Activated CD8-positive, alpha-beta memory T cell treated with anti-CD3 and anti-CD28 coated beads, Interleukin-2, amount 50 U/mL, for 48 hours (primary cell): ENCODE measurements around the gene PRKG1.
"Not testable (repeated sequence)": the region's sequence is repeated elsewhere in the genome, so short reads cannot be mapped to it uniquely, and the experiment has no call there.

ENCODE experiments used
- DNase-seq: peaks from one replicate; pipeline ENCODE4 v3.0.0-alpha.2; 2020

Gene PRKG1

DNA sequence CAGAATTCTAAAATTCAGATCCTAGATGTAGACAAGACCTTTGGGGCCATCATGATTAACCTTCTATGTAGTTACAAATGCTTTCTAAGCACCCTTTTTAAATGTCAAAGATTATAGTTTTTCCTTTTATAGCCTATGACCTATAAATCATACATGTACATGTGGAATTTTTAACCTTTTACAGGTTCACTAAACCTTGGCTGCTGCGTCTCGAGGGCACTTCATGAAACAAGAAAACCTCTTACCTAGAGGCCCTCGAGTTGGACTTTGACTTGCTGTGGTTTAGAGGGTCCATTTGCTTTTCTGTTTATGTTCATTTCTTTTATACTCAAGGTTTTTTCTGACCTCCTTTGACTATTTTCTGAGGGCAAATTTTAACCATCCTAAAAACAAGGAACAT is 323.0 kb downstream of the PRKG1 start:
- DNase-seq: no peak

GRCh38 chr10:51397695-51398094 is 323.4 kb downstream of the PRKG1 start:
- DNase-seq: no peak

GRCh38 chr10:51399840-51400239 is 325.6 kb downstream of the PRKG1 start:
- DNase-seq: no peak

GRCh38 chr10:51400392-51401096 is 326.3 kb downstream of the PRKG1 start:
- DNase-seq: no peak

DNA sequence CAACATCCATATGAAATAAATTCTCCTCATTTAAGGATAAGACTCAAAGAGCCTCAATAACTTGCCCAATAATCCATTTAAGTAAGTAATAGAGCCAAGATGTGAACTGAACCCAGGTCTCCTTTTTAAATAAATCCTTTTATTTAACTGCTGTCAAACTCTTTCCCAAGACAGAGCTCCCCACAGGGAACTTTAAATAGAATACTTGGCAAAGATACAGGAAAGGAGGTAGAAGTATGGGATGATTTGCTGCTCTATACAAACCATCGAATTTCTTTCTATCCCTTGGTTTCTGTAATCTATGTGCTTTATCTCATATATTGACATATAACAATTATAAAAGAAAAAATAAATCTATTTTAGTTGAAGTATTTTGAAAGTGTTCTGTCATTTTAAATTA is 329.2 kb downstream of the PRKG1 start:
- no peak for DNase-seq

DNA sequence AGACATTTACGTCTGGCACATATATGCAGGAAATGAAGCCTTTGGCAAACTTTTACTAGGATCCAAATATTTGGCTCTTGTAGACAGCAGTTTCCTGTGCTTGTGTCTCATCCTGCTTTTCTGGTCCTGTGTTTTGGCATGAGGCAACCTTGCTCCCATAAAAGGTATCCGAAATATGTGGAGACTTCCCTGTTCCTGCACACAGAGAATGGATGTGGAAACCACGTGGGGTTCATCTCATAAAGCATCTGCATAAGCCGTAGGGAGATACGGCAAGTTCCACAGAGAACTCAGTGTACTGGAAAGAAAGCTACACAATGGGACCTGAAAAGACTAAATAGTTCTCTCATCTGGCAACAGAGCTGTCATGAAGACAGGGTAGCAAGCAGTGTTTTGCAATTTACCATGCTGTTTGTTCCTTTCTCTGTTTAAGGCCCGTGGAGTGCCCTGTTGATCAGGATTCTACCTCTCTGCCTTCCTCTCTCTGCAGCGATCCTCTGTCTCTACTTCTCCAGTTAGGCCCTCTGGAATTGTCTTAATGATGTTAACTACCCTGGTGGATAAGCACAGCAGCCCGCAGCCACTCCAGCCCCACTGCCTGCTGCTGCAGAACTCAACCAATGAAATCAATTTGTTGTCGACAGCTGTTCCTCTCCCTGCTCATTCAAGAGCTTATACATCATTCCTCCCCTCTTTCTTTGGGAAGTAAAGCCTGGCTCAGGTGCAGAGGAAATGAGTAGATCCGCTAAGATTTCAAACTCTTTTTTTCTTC is 331.5 kb downstream of the PRKG1 start:
- DNase-seq: no peak

DNA sequence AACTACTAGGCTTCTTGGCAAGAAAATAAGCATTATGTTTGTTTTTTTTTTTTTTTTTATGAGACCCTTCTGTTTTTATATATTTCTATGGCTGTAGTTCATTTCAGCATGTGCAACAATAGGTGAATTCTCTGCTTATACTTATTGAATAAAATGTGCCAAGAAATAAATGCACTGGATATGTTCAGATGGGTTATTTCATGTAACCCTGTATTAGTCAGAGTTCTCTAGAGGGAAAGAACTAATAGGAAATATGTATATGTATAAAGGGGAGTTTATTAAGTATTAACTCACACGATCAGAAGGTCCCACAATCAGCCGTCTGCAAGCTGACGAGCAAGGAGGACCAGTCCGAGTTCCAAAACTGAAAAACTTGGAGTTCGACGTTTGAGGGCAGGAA is 332.3 kb downstream of the PRKG1 start:
- no peak for DNase-seq

DNA sequence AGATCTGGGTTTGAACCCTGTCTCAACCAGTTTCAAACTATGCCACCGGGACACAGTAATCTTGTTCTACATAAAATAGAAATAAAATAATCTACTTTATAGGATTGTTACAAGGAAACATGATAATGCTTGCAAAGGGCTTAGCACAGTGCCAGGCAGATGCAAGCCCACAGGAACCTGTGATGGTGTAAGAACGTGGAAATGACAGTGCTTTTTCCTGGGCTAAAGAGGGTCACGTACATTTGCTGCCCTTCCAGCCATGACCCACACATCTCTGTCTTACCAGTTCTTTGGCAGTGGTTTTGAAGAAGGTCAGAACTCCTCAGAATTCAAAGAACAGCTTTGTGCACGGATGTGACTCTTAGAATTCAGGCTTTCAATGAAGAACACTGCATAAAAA is 342.2 kb downstream of the PRKG1 start:
- no peak for DNase-seq

- DNase-seq: no peak
Observed at GRCh38 chr10:51419196-51420093, 345.2 kb downstream of the PRKG1 start.

- no peak for DNase-seq
Observed at GRCh38 chr10:51421853-51422252, 347.6 kb downstream of the PRKG1 start.

DNA sequence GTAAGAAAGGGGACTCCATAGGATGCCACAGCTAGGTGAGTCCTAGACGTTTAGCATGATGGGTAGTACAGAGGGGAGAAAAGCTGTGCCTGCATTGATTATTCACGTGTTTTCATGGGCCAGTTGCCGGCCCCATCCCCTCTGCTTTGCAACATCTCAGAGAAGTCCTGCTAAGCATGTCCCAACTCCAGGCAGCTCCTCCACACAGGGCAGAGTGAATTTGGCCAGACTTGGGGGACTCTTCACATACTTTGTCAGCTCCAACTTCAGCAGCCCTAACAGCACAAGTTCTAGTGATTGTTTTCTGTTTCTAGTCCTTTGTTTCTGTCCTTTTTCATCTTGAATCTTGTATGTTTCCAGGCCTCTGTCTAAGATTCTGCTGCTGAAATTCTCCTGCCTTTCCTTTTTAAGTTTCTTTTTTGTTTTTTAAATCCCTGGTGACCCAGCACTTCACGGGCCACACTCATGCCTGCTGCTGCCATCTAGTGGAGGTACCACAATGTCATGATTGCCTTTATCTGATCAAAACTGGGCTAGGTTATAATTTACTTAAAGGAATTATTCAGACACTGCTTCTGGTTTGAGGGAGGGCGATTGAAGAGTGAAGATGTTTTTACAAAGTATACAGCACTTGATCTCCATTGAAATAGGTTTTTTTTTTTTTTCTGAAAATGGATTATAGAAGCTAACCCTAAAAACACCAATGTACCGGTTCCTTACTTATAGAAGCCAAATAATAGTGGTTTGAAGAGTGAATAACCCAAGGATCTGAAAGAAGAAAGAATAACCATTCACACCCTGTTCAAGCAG is 348.2 kb downstream of the PRKG1 start:
- DNase-seq: no peak

DNA sequence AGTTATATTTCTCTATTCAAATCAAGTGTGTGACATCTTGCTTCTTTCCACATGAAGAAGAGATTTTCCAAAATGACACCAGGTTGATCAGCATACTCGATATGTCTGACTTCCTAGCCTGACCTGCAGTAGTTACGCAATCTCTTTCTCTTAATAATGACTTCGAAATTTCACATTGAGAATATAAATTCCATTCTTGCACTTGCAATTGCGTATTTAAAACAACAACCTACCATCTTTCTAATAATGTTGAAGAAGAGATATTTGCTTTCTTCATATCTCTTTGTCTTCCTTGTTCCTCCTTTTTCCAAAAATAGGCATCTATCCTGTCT is 348.8 kb downstream of the PRKG1 start:
- DNase-seq: no peak

DNA sequence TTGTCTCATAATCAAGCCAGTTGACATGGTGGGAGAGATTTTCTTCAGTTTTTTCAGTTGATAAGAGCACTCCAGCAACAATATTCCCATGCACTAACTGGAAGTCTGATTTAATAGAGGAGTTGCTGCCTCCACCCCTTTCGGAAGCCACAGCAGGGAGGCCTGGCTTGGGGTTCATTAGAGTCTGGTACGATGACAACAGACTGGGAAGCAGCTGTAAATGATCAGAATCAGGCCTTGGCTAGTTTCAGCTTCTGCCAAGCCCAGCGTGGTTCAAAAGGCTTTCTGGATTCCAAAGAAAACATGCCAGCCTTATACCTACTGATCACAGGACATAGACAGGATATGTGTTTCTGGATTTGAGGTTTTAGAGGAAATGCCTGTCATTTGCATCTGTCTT is 351.1 kb downstream of the PRKG1 start:
- no peak for DNase-seq

- no peak for DNase-seq
Observed at GRCh38 chr10:51427758-51428157, 353.5 kb downstream of the PRKG1 start.

GRCh38 chr10:51430506-51430905 is 356.2 kb downstream of the PRKG1 start:
- no peak for DNase-seq

- DNase-seq: no peak
Observed at GRCh38 chr10:51433949-51434475, 359.7 kb downstream of the PRKG1 start.

GRCh38 chr10:51436805-51437204 is 362.5 kb downstream of the PRKG1 start:
- no peak for DNase-seq

DNA sequence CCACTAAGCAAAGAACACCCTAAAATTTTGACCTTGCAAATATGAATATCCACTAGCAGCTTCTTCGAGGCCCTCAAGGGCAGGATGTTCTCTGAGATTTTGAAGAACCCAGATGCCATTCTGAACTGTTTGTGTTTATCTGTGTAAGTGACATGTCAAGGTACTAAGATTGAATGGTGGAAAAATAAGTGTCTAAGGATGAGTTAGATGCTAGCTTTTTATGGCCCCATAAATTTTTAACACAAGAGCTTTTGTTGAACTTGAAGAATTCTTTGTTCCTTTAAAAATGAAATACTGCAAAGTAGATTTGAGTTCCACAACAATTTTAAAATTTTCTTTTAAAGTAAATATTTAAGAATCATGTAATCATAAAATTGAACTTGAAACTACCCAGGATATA is 365.4 kb downstream of the PRKG1 start:
- DNase-seq: no peak

DNA sequence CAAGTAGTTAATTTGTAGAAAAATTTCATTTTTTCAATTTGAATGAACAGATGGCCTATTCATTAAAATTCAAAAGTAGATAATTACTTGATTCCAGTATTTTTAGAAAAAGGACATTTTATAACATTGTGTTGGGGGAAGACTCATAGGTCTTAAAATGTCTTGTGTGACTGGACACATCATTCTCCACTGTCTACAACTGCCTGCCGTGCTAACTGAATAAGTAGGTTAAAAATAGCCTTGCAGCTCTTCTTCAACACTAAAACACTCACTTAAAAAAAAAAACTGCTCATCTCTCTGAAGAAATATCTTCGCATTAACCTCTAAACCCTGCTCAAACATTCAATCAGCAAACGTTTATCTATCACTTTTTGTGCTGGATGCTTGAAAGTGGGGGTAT is 371.3 kb downstream of the PRKG1 start:
- DNase-seq: no peak

GRCh38 chr10:51447119-51447518 is 372.8 kb downstream of the PRKG1 start:
- no peak for DNase-seq

DNA sequence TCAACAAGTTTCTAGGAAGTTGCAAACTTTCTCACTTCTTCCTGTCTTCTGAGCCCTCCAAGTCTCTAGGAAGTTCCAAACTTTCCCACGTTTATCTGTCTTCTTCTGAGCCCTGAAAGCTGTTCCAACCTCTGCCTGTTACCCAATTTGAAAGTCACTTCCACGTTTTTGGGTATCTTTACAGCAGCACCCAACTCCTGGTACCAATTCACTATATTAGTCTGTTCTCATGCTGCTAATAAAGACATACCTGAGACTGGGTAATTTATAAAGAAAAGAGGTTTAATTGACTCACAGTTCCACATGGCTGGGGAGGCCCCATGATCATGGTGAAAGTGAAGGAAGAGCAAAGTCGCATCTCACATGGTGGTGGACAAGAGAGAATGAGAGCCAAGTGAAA is 381.5 kb downstream of the PRKG1 start:
- DNase-seq: not testable (repeated sequence)

DNA sequence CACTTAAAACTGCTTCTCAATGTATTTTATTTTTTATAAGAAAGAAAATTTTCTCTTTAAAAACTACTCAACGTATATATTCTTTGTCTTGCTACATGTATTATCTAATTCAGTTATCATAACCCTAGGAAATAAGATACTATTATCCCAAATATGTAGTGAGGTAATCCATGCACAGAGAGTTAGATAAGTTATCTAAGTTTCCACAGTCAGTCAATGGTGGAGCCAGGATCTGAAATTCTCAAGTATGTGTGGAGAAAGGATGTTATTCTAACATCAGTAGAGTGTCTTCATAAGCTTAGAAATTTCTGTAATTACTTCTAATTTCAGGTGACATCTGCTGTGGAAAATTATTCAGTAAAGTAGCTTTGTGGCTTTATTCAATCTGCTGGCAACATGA is 385.2 kb downstream of the PRKG1 start:
- DNase-seq: no peak
